ENCODE measurements around the gene AVPR1B. TPM values are rescaled to one million over a fixed set of nuclear protein-coding genes. Genes with fewer than 3 reads are reported as not detected.

Gene AVPR1B
- polyA plus RNA-seq, 2 of the 4 experiments (the other 2 are of a cell fraction), result not detected

- H3K4me1 ChIP-seq, result no peaks in the 10 kb centered on the region
- ATAC-seq (no peak), DNase-seq (ENCODE audit: low read depth in 1 of 2, low spot score in 1 of 2) (no peak), FAIRE-seq (no peak)
- no peak overlapping the region for H3K27ac ChIP-seq
- H3K4me2 ChIP-seq, result no peak overlapping the region
- TF ChIP-seq SREBF2 (IDR thresholded peaks at IDR 0.05), result no peak
- no peak for TF ChIP-seq TFCP2L1 (CRISPR knock-in tag; IDR thresholded peaks at IDR 0.05)
- TF ChIP-seq JUN (IDR thresholded peaks at IDR 0.05), result no peak
- TF ChIP-seq CTCF (IDR thresholded peaks at IDR 0.05), result no peak
- TF ChIP-seq CHD4 (IDR thresholded peaks at IDR 0.05; ENCODE audit: borderline replicate concordance), result no peak
- no peak for TF ChIP-seq EHMT2 (IDR thresholded peaks at IDR 0.05; ENCODE audit: low read depth)
- TF ChIP-seq SMC3 (IDR thresholded peaks at IDR 0.05), result no peak
- no peak for TF ChIP-seq HMGXB4 (CRISPR knock-in tag; IDR thresholded peaks at IDR 0.05; ENCODE audit: borderline replicate concordance)
- no peak for TF ChIP-seq ZSCAN20 (CRISPR knock-in tag; IDR thresholded peaks at IDR 0.05)
- no peak for TF ChIP-seq BCL3 (IDR thresholded peaks at IDR 0.05)
- TF ChIP-seq USF2 (IDR thresholded peaks at IDR 0.05), result no peak
- TF ChIP-seq HOXB5 (CRISPR knock-in tag; IDR thresholded peaks at IDR 0.05), result no peak
- TF ChIP-seq HOXA7 (CRISPR knock-in tag; IDR thresholded peaks at IDR 0.05), result no peak
- TF ChIP-seq FOXS1 (CRISPR knock-in tag; IDR thresholded peaks at IDR 0.05), result no peak
- no peak for TF ChIP-seq TP53 (CRISPR knock-in tag; IDR thresholded peaks at IDR 0.05)
- no peak overlapping the region for H3K4me3 ChIP-seq
- H3K9me3 ChIP-seq, result no peaks in the 10 kb centered on the region
- ChIA-PET CTCF (interaction anchor here (0.8 to 21.8 kb wide), 6 partner anchors 10 to 313 kb away, joined by 3 to 325 read pairs (median 48); no protein-coding TSS in a partner anchor), POLR2A (no interaction called here)
- WGBS (ENCODE audit: missing lambda C conversion rate), result 70% methylated on average over 10 of the region's 10 CpGs
Measured at GRCh38 chr1:206103979-206104378, 13.2 kb downstream of the AVPR1B start.

GRCh38 chr1:206102292-206102936 is 14.8 kb downstream of the AVPR1B start:
- H3K4me3 ChIP-seq, result no peak overlapping the region
- POLR2A ChIA-PET, result no interaction called here
- DNase-seq (ENCODE audit: low read depth in 1 of 2, low spot score in 1 of 2), result no peak
- H3K9me3 ChIP-seq, result no peaks in the 10 kb centered on the region
- no peak overlapping the region for H3K4me2 ChIP-seq
- no peak for FAIRE-seq
- TF ChIP-seq EHF (CRISPR knock-in tag; IDR thresholded peaks at IDR 0.05) (no peak), ZNF302 (CRISPR knock-in tag; IDR thresholded peaks at IDR 0.05) (no peak), MAZ (IDR thresholded peaks at IDR 0.05; ENCODE audit: borderline replicate concordance, low read depth, low read length) (no peak), HDAC2 (IDR thresholded peaks at IDR 0.05) (no peak), HOXB13 (CRISPR knock-in tag; IDR thresholded peaks at IDR 0.05; ENCODE audit: low read depth) (no peak), CEBPB (IDR thresholded peaks at IDR 0.05) (no peak), KDM1A (IDR thresholded peaks at IDR 0.05; ENCODE audit: low read depth) (no peak), E2F6 (IDR thresholded peaks at IDR 0.05; ENCODE audit: borderline replicate concordance, low read depth) (no peak), RARB (CRISPR knock-in tag; IDR thresholded peaks at IDR 0.05) (no peak), FOSL2 (IDR thresholded peaks at IDR 0.05) (no peak), FOSL2 (CRISPR knock-in tag; IDR thresholded peaks at IDR 0.05) (no peak), BCL3 (IDR thresholded peaks at IDR 0.05) (no peak), NR3C1 (IDR thresholded peaks at IDR 0.05) (no peak), SMC3 (IDR thresholded peaks at IDR 0.05) (no peak), RCOR1 (IDR thresholded peaks at IDR 0.05; ENCODE audit: low read depth, low read length) (no peak), MYC (IDR thresholded peaks at IDR 0.05; ENCODE audit: borderline replicate concordance, low read length) (no peak), EP300 (IDR thresholded peaks at IDR 0.05) (no peak), CHD2 (IDR thresholded peaks at IDR 0.05; ENCODE audit: low read length, partially characterized antibody) (no peak), GATA3 (IDR thresholded peaks at IDR 0.05; ENCODE audit: borderline replicate concordance) (no peak), HOXB5 (CRISPR knock-in tag; IDR thresholded peaks at IDR 0.05) (no peak)
- H3K27ac ChIP-seq, result no peak overlapping the region
- CTCF ChIA-PET, result interaction anchor here (1.5 to 21.8 kb wide), 5 partner anchors 10 to 311 kb away, joined by 4 to 325 read pairs (median 67); no protein-coding TSS in a partner anchor
- H3K4me1 ChIP-seq, result no peaks in the 10 kb centered on the region
- ATAC-seq, result no peak
